Measurements from ENCODE around the gene KRT78. TPM values are rescaled to one million over a fixed set of nuclear protein-coding genes. Genes with fewer than 3 reads are reported as not detected.

Gene KRT78
- total and polyA plus RNA-seq, 9 of the 15 experiments (the other 6 are each of a cell fraction or from before 2014, with no cell fraction given), result not detected

DNA sequence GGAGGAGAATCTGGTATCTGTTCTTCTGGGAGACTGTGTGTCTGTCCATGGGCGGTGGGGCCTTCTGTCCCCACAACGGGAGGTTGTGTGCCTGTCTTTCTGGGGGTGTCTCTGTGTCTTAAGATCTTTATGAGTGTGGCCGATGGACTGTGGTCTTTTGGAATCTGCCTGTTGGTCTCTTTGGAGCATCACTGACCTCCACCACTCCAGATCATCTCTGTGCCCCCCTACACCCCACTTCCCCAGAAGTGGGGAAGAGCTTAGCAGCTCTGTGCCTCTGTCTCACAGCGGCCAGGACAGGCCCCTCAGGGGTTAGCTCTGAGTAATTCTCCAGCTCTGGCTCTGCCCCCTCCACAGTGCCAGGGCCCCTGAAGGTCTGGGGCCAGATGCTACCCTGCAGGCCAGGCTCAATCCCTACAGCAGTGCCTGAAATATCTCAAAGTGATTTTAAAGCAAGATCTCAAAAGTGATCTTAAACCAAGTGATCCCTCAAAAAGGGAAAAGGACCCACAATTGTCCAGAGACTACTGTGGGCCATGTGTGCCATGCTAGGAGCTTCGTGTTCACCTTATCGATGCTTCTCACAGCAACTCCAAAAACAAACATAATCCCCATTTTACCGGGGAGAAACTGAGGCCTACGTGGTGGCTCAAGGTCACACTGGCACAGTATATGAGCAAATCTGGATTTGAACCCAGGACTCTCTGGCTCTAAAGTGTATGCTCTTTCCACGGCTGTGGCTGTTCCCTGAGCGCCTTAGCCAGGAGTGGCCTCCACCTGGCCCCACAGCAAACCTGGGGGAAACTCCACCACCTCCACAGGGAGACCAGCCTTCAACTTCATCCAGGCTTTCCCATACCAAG is 26.0 kb upstream of the KRT78 start (continued):
- TF ChIP-seq, protein P1, sequence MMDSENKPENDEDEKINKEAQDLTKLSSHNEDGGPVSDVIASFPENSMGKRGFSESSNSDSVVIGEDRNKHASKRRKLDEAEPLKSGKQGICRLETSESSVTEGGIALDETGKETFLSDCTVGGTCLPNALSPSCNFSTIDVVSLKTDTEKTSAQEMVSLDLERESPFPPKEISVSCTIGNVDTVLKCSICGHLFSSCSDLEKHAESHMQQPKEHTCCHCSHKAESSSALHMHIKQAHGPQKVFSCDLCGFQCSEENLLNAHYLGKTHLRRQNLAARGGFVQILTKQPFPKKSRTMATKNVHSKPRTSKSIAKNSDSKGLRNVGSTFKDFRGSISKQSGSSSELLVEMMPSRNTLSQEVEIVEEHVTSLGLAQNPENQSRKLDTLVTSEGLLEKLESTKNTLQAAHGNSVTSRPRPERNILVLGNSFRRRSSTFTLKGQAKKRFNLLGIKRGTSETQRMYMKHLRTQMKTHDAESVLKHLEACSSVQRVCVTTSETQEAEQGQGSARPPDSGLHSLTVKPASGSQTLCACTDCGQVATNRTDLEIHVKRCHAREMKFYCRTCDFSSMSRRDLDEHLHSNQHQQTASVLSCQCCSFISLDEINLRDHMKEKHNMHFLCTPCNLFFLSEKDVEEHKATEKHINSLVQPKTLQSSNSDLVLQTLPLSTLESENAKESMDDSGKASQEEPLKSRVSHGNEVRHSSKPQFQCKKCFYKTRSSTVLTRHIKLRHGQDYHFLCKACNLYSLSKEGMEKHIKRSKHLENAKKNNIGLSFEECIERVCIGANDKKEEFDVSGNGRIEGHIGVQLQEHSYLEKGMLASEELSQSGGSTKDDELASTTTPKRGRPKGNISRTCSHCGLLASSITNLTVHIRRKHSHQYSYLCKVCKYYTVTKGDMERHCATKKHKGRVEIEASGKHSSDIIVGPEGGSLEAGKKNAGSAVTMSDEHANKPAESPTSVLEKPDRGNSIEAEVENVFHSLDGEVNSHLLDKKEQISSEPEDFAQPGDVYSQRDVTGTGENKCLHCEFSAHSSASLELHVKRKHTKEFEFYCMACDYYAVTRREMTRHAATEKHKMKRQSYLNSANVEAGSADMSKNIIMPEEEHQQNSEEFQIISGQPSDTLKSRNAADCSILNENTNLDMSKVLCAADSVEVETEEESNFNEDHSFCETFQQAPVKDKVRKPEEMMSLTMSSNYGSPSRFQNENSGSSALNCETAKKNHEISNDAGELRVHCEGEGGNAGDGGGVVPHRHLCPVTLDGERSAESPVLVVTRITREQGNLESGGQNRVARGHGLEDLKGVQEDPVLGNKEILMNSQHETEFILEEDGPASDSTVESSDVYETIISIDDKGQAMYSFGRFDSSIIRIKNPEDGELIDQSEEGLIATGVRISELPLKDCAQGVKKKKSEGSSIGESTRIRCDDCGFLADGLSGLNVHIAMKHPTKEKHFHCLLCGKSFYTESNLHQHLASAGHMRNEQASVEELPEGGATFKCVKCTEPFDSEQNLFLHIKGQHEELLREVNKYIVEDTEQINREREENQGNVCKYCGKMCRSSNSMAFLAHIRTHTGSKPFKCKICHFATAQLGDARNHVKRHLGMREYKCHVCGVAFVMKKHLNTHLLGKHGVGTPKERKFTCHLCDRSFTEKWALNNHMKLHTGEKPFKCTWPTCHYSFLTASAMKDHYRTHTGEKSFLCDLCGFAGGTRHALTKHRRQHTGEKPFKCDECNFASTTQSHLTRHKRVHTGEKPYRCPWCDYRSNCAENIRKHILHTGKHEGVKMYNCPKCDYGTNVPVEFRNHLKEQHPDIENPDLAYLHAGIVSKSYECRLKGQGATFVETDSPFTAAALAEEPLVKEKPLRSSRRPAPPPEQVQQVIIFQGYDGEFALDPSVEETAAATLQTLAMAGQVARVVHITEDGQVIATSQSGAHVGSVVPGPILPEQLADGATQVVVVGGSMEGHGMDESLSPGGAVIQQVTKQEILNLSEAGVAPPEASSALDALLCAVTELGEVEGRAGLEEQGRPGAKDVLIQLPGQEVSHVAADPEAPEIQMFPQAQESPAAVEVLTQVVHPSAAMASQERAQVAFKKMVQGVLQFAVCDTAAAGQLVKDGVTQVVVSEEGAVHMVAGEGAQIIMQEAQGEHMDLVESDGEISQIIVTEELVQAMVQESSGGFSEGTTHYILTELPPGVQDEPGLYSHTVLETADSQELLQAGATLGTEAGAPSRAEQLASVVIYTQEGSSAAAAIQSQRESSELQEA (IDR thresholded peaks at IDR 0.05; ENCODE audit: low read depth), result no peak
- TF ChIP-seq TAF9B (IDR thresholded peaks at IDR 0.05; ENCODE audit: partially characterized antibody) (no peak), TRIM24 (IDR thresholded peaks at IDR 0.05) (0 out of 4 replicates have a peak, but pooled peaks of 1 of the 2 experiments have one; percentile 1), BRF1 (IDR thresholded peaks at IDR 0.05; ENCODE audit: borderline replicate concordance, extremely low read depth, insufficient read length) (no peak), ZKSCAN8 (CRISPR knock-in tag; IDR thresholded peaks at IDR 0.05) (no peak), ZNF445 (CRISPR knock-in tag; IDR thresholded peaks at IDR 0.05; ENCODE audit: low read depth) (no peak), ELF4 (CRISPR knock-in tag; IDR thresholded peaks at IDR 0.05) (peak; percentile 27; the same call in 1 of the 2 replicates), KLF10 (CRISPR knock-in tag; IDR thresholded peaks at IDR 0.05) (no peak), GTF2A2 (tag; IDR thresholded peaks at IDR 0.05) (no peak), ZNF212 (CRISPR knock-in tag; IDR thresholded peaks at IDR 0.05) (no peak), ZNF124 (CRISPR knock-in tag; IDR thresholded peaks at IDR 0.05) (no peak)
- TF ChIP-seq, protein P2, sequence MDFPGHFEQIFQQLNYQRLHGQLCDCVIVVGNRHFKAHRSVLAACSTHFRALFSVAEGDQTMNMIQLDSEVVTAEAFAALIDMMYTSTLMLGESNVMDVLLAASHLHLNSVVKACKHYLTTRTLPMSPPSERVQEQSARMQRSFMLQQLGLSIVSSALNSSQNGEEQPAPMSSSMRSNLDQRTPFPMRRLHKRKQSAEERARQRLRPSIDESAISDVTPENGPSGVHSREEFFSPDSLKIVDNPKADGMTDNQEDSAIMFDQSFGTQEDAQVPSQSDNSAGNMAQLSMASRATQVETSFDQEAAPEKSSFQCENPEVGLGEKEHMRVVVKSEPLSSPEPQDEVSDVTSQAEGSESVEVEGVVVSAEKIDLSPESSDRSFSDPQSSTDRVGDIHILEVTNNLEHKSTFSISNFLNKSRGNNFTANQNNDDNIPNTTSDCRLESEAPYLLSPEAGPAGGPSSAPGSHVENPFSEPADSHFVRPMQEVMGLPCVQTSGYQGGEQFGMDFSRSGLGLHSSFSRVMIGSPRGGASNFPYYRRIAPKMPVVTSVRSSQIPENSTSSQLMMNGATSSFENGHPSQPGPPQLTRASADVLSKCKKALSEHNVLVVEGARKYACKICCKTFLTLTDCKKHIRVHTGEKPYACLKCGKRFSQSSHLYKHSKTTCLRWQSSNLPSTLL (IDR thresholded peaks at IDR 0.05), result no peak
- TF ChIP-seq, protein P3, sequence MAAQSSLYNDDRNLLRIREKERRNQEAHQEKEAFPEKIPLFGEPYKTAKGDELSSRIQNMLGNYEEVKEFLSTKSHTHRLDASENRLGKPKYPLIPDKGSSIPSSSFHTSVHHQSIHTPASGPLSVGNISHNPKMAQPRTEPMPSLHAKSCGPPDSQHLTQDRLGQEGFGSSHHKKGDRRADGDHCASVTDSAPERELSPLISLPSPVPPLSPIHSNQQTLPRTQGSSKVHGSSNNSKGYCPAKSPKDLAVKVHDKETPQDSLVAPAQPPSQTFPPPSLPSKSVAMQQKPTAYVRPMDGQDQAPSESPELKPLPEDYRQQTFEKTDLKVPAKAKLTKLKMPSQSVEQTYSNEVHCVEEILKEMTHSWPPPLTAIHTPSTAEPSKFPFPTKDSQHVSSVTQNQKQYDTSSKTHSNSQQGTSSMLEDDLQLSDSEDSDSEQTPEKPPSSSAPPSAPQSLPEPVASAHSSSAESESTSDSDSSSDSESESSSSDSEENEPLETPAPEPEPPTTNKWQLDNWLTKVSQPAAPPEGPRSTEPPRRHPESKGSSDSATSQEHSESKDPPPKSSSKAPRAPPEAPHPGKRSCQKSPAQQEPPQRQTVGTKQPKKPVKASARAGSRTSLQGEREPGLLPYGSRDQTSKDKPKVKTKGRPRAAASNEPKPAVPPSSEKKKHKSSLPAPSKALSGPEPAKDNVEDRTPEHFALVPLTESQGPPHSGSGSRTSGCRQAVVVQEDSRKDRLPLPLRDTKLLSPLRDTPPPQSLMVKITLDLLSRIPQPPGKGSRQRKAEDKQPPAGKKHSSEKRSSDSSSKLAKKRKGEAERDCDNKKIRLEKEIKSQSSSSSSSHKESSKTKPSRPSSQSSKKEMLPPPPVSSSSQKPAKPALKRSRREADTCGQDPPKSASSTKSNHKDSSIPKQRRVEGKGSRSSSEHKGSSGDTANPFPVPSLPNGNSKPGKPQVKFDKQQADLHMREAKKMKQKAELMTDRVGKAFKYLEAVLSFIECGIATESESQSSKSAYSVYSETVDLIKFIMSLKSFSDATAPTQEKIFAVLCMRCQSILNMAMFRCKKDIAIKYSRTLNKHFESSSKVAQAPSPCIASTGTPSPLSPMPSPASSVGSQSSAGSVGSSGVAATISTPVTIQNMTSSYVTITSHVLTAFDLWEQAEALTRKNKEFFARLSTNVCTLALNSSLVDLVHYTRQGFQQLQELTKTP (IDR thresholded peaks at IDR 0.05; ENCODE audit: low read depth in 1 of 2, partially characterized antibody in 2 of 2), result peak; percentile 40 to 52

All from K562 (cell line).